Sigmoid colon (tissue), 4 donors: ENCODE measurements around the gene LCE3B.

Experiments used
- EP300 ChIP-seq, 4 donors: sonication (generic); formaldehyde crosslinking; IDR thresholded peaks; one replicate each; pipeline ENCODE4 v1.6.1; 2017; ENCODE audit warnings: antibody characterized with exemption in 4 of 4
- POLR2A ChIP-seq, 2 donors: fragments of 450-650 bp; IDR thresholded peaks; one replicate each; pipeline ENCODE4 v1.6.1; 2016; ENCODE audit warnings: antibody characterized with exemption in 2 of 2, mild to moderate bottlenecking in 2 of 2, moderate library complexity in 2 of 2
- POLR2AphosphoS5 ChIP-seq, 4 donors: sonication (generic); formaldehyde crosslinking; IDR thresholded peaks; one replicate each; pipeline ENCODE4 v1.6.1; 2017; ENCODE audit warnings: antibody characterized with exemption in 4 of 4
- TF ChIP-seq, protein P1 (sequence below), 4 experiments: fragments of 450-650 bp in 3 of 4; fragments of 200-600 bp in 1 of 4; IDR thresholded peaks; one replicate each; pipeline ENCODE4 v1.5.1; 2016 to 2019; ENCODE audit warnings: antibody characterized with exemption in 4 of 4, mild to moderate bottlenecking in 3 of 4, moderate library complexity in 2 of 4

DNA sequence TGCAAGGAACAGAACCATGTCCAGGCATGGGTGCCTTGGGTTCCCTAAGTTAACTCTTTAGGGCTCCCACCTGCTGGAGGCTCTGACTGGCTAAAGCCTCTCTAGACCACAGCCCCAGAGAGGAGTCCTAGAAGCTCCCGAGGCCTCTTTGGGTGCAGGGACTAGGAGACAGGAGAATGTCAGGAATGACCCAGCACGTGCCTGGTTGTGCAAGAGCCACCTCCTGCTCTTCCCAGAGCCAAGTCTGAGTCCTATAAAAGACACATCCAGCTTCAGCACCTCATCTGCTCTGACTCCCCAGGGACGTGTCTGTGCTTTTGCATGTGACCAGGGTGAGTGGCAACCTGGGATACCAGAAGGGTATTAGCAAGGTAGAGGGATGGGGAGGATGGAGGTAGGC is 49.5 kb downstream of the LCE3B start, which contains the start of gene LCE2D:
- TF ChIP-seq, protein P1, sequence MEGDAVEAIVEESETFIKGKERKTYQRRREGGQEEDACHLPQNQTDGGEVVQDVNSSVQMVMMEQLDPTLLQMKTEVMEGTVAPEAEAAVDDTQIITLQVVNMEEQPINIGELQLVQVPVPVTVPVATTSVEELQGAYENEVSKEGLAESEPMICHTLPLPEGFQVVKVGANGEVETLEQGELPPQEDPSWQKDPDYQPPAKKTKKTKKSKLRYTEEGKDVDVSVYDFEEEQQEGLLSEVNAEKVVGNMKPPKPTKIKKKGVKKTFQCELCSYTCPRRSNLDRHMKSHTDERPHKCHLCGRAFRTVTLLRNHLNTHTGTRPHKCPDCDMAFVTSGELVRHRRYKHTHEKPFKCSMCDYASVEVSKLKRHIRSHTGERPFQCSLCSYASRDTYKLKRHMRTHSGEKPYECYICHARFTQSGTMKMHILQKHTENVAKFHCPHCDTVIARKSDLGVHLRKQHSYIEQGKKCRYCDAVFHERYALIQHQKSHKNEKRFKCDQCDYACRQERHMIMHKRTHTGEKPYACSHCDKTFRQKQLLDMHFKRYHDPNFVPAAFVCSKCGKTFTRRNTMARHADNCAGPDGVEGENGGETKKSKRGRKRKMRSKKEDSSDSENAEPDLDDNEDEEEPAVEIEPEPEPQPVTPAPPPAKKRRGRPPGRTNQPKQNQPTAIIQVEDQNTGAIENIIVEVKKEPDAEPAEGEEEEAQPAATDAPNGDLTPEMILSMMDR (IDR thresholded peaks at IDR 0.05): no peak
- TF ChIP-seq POLR2AphosphoS5 (IDR thresholded peaks at IDR 0.05) (no peak), EP300 (IDR thresholded peaks at IDR 0.05) (no peak), POLR2A (IDR thresholded peaks at IDR 0.05) (no peak)
